HCT116 (cell line): Measurements from ENCODE around the gene KLHDC9. TPM values are rescaled to one million over a fixed set of nuclear protein-coding genes. Genes with fewer than 3 reads are reported as not detected.

Experiments used
- ATAC-seq: fragments of 200-7000 bp; cut with Tn5 transposase; 2 replicates; pipeline ENCODE4 v1.9.1; 2020; ENCODE audit warnings: mild to moderate bottlenecking, moderate library complexity
- BruUV-seq: library from RNA; stranded (reverse); fragments of 400-500 nt; replicated peaks from 2 replicates; lab custom pipeline; 2021; lab: Mats Ljungman, UMichigan
- CTCF ChIA-PET: fragments of 300-600 bp; sonication (Branson Sonifier 250); formaldehyde crosslinking; loops from one replicate; lab custom pipeline; 2021; ENCODE audit warnings: antibody characterized with exemption; lab: Charles Lee
- POLR2A ChIA-PET: fragments of 300-600, 350-600 bp; sonication (Branson Sonifier 250); formaldehyde crosslinking; loops from one replicate; lab custom pipeline; 2021; ENCODE audit warnings: antibody characterized with exemption; lab: Charles Lee
- RAD21 ChIA-PET, 2 experiments: fragments of 300-600 bp; sonication (Branson Sonifier 250); formaldehyde crosslinking; loops; one replicate each; lab custom pipeline; 2023; ENCODE audit warnings: low total read pairs in 2 of 2; ENCODE audit not compliant: uncharacterized antibody in 2 of 2, unreplicated experiment in 2 of 2, low non-redundant PET in 1 of 2; lab: Charles Lee
- DNase-seq: peaks from one replicate; pipeline ENCODE4 v3.0.0-alpha.2; 2010; ENCODE audit warnings: low read depth, low spot score
- H2AFZ ChIP-seq: fragments of 200-600 bp; shearing (Covaris generic), sonication (generic); 2 replicates; pipeline ENCODE4 v1.6.1; 2017; ENCODE audit warnings: low read depth, mixed run types, mixed read lengths, antibody characterized with exemption, low read length; ENCODE audit not compliant: poor library complexity, severe bottlenecking
- H3K27ac ChIP-seq: 2 replicates; pipeline ENCODE4 v1.5.1; 2012; ENCODE audit warnings: low read depth, low read length
- H3K27me3 ChIP-seq: fragments of 200-600 bp; sonication (generic); 2 replicates; pipeline ENCODE4 v1.6.1; 2016; ENCODE audit warnings: mixed run types, low read length, mixed read lengths; ENCODE audit not compliant: insufficient read depth
- H3K36me3 ChIP-seq, 2 experiments: fragments of 200-500 bp in 1 of 2; fragments of 200-600 bp in 1 of 2; sonication (Bioruptor generic) in 1 of 2; sonication (generic) in 1 of 2; 2 replicates each; pipeline versions ENCODE4 v1.5.1 to v1.6.1; 2014 to 2016; ENCODE audit warnings: low read length in 2 of 2, inconsistent platforms in 1 of 2, mixed read lengths in 1 of 2, mixed run types in 1 of 2; ENCODE audit not compliant: insufficient read depth in 2 of 2, control insufficient read depth in 1 of 2
- H3K4me1 ChIP-seq, 2 experiments: fragments of 200-600 bp in 1 of 2; sonication (generic) in 1 of 2; 2 replicates each; pipeline versions ENCODE4 v1.5.1 to v1.6.1; 2012 to 2017; ENCODE audit warnings: low read length in 2 of 2, inconsistent platforms in 1 of 2, mild to moderate bottlenecking in 1 of 2, mixed read lengths in 1 of 2, mixed run types in 1 of 2, moderate library complexity in 1 of 2; ENCODE audit not compliant: insufficient read depth in 2 of 2, control insufficient read depth in 1 of 2
- H3K4me2 ChIP-seq: fragments of 200-600 bp; sonication (generic); 2 replicates; pipeline ENCODE4 v1.6.1; 2017; ENCODE audit warnings: mixed run types, low read length, mixed read lengths
- H3K4me3 ChIP-seq, 2 experiments: fragments of 200-600 bp in 1 of 2; sonication (generic) in 1 of 2; replicated peaks in 1 of 2; 2 replicates each; pipeline ENCODE4 v1.5.1; 2011 to 2016; ENCODE audit warnings: low read length in 2 of 2, control low read depth in 1 of 2, low read depth in 1 of 2, mild to moderate bottlenecking in 1 of 2, mixed read lengths in 1 of 2, mixed run types in 1 of 2
- H3K79me2 ChIP-seq: fragments of 200-600 bp; sonication (generic); 2 replicates; pipeline ENCODE4 v1.6.1; 2017; ENCODE audit warnings: mild to moderate bottlenecking, mixed run types, low read length, moderate library complexity, mixed read lengths; ENCODE audit not compliant: insufficient read depth
- H3K9ac ChIP-seq: fragments of 200-600 bp; sonication (generic); 2 replicates; pipeline ENCODE4 v1.6.1; 2016; ENCODE audit warnings: low read length, mixed read lengths
- H3K9me2 ChIP-seq: fragments of 200-600 bp; sonication (generic), shearing (Covaris generic); 2 replicates; pipeline ENCODE4 v1.6.1; 2017; ENCODE audit warnings: mixed run types, mild to moderate bottlenecking, moderate library complexity; ENCODE audit not compliant: insufficient read depth
- H3K9me3 ChIP-seq, 2 experiments: fragments of 200-500 bp in 1 of 2; fragments of 200-600 bp in 1 of 2; sonication (Bioruptor generic) in 1 of 2; sonication (generic) in 1 of 2; 2 replicates each; pipeline ENCODE4 v1.6.1; 2014 to 2017; ENCODE audit warnings: low read length in 2 of 2, mixed read lengths in 2 of 2, inconsistent platforms in 1 of 2, low read depth in 1 of 2, mild to moderate bottlenecking in 1 of 2, mixed run types in 1 of 2, moderate library complexity in 1 of 2; ENCODE audit not compliant: control insufficient read depth in 1 of 2, insufficient read depth in 1 of 2
- H4K20me1 ChIP-seq: fragments of 200-600 bp; sonication (generic), shearing (Covaris generic); 2 replicates; pipeline ENCODE4 v1.6.1; 2017; ENCODE audit warnings: mixed run types, mild to moderate bottlenecking, moderate library complexity; ENCODE audit not compliant: insufficient read depth
- CBX3 ChIP-seq: IDR thresholded peaks from 2 replicates; pipeline ENCODE4 v1.6.1; 2012; ENCODE audit warnings: low read depth
- EGR1 ChIP-seq: IDR thresholded peaks from 2 replicates; pipeline ENCODE4 v1.6.1; 2012; ENCODE audit warnings: low read depth
- ELF1 ChIP-seq: IDR thresholded peaks from 2 replicates; pipeline ENCODE4 v1.6.1; 2012; ENCODE audit warnings: low read depth, borderline replicate concordance
- EZH2 ChIP-seq: fragments of 200-600 bp; sonication (generic); IDR thresholded peaks from 2 replicates; pipeline ENCODE4 v1.6.1; 2017; ENCODE audit warnings: antibody characterized with exemption, mixed run types
- POLR2A ChIP-seq: IDR thresholded peaks from 2 replicates; pipeline ENCODE4 v1.7.0; 2011; ENCODE audit warnings: borderline replicate concordance; ENCODE audit not compliant: insufficient read depth, insufficient read length; ENCODE audit errors: extremely low read depth
- POLR2AphosphoS5 ChIP-seq: IDR thresholded peaks from 2 replicates; pipeline ENCODE4 v1.6.1; 2011; ENCODE audit warnings: mild to moderate bottlenecking, low read depth, low read length, moderate library complexity
- RAD21 ChIP-seq: IDR thresholded peaks from 2 replicates; pipeline ENCODE4 v1.6.1; 2012; ENCODE audit warnings: low read depth, mild to moderate bottlenecking
- SRF ChIP-seq: IDR thresholded peaks from 2 replicates; pipeline ENCODE4 v1.6.1; 2012; ENCODE audit warnings: low read depth
- TCF7L2 ChIP-seq: IDR thresholded peaks from 2 replicates; pipeline ENCODE4 v1.7.0; 2011; ENCODE audit warnings: borderline replicate concordance, inconsistent platforms; ENCODE audit not compliant: insufficient read depth, insufficient read length; ENCODE audit errors: extremely low read depth
- ZNF274 ChIP-seq: fragments of 200-500 bp; sonication (Bioruptor generic); IDR thresholded peaks from 2 replicates; pipeline ENCODE4 v1.6.1; 2014; ENCODE audit warnings: mild to moderate bottlenecking, low read depth, low read length, inconsistent platforms
- intact Hi-C: fragments of 100-400 bp; cut with micrococcal nuclease; formaldehyde crosslinking; loops from 2 replicates; pipeline ENCODE4 v1.10.0; 2022
- total RNA-seq: library from RNA; stranded (reverse); gene quantifications from one replicate; pipeline ENCODE4 v1.2.1, GENCODE V29; 2021; ENCODE audit not compliant: unreplicated experiment
- TF ChIP-seq, protein P1 (sequence below): IDR thresholded peaks from 2 replicates; pipeline ENCODE4 v1.6.1; 2012; ENCODE audit warnings: low read depth
- TF ChIP-seq, protein P2 (sequence below): IDR thresholded peaks from 2 replicates; pipeline ENCODE4 v1.6.1; 2012
- TF ChIP-seq, protein P3 (sequence below): IDR thresholded peaks from 2 replicates; pipeline ENCODE4 v1.6.1; 2012

KLHDC9 gene
- total RNA-seq, 1 experiment from 2014 or later = 1.4 TPM

GRCh38 chr1:161138431-161138830 lies 40.3 kb downstream of the KLHDC9 start:
- Histone ChIP-seq H3K9ac (no peak overlapping the region), H3K4me2 (no peak overlapping the region)
- ChIA-PET RAD21 (no interaction called here), CTCF (interaction anchor here (0.9 to 1.4 kb wide), 3 partner anchors 67 to 303 kb away, joined by 3 to 4 read pairs (median 3); no protein-coding TSS in a partner anchor)
- no TSS peak for BruUV-seq
- TF ChIP-seq, protein P1, sequence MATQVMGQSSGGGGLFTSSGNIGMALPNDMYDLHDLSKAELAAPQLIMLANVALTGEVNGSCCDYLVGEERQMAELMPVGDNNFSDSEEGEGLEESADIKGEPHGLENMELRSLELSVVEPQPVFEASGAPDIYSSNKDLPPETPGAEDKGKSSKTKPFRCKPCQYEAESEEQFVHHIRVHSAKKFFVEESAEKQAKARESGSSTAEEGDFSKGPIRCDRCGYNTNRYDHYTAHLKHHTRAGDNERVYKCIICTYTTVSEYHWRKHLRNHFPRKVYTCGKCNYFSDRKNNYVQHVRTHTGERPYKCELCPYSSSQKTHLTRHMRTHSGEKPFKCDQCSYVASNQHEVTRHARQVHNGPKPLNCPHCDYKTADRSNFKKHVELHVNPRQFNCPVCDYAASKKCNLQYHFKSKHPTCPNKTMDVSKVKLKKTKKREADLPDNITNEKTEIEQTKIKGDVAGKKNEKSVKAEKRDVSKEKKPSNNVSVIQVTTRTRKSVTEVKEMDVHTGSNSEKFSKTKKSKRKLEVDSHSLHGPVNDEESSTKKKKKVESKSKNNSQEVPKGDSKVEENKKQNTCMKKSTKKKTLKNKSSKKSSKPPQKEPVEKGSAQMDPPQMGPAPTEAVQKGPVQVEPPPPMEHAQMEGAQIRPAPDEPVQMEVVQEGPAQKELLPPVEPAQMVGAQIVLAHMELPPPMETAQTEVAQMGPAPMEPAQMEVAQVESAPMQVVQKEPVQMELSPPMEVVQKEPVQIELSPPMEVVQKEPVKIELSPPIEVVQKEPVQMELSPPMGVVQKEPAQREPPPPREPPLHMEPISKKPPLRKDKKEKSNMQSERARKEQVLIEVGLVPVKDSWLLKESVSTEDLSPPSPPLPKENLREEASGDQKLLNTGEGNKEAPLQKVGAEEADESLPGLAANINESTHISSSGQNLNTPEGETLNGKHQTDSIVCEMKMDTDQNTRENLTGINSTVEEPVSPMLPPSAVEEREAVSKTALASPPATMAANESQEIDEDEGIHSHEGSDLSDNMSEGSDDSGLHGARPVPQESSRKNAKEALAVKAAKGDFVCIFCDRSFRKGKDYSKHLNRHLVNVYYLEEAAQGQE = no peak
- TF ChIP-seq SRF (no peak), POLR2AphosphoS5 (no peak), RAD21 (no peak), ZNF274 (no peak), ELF1 (no peak), EGR1 (no peak), TCF7L2 (no peak), POLR2A (no peak), CBX3 (no peak), EZH2 (no peak)
- TF ChIP-seq, protein P2, sequence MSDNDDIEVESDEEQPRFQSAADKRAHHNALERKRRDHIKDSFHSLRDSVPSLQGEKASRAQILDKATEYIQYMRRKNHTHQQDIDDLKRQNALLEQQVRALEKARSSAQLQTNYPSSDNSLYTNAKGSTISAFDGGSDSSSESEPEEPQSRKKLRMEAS = no peak
- TF ChIP-seq, protein P3, sequence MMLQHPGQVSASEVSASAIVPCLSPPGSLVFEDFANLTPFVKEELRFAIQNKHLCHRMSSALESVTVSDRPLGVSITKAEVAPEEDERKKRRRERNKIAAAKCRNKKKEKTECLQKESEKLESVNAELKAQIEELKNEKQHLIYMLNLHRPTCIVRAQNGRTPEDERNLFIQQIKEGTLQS = no peak
- TF ChIP-seq, all 23 proteins: peak for 0
- DNase-seq (no peak), ATAC-seq (no peak)
- Histone ChIP-seq H3K27me3 (no peaks in the 10 kb centered on the region), H3K79me2 (peaks cover 13% of the 10 kb centered on the region), H3K27ac (no peak overlapping the region), H3K4me1 (peaks cover 7 to 9% of the 10 kb centered on the region in 2 experiments; a peak in 2 of 4 replicates), H3K9me2 (no peaks in the 10 kb centered on the region), H3K4me3 (no peak overlapping the region), H4K20me1 (no peaks in the 10 kb centered on the region), H3K9me3 (no peaks in the 10 kb centered on the region), H2AFZ (no peak overlapping the region), H3K36me3 (no peaks in the 10 kb centered on the region)
- POLR2A ChIA-PET = no interaction called here
- intact Hi-C loops = loop anchor here (5.0 kb wide), 1 partner anchor 301 kb away; no protein-coding TSS in a partner anchor
